ENCODE data around the gene COG5. TPM values are rescaled to one million over a fixed set of nuclear protein-coding genes. Genes with fewer than 3 reads are reported as not detected.

The COG5 gene
- total and polyA plus RNA-seq, 2 of the 8 experiments (the other 6 are each of a cell fraction or from before 2014, with no cell fraction given) = 10.5 to 28.1 TPM

DNA sequence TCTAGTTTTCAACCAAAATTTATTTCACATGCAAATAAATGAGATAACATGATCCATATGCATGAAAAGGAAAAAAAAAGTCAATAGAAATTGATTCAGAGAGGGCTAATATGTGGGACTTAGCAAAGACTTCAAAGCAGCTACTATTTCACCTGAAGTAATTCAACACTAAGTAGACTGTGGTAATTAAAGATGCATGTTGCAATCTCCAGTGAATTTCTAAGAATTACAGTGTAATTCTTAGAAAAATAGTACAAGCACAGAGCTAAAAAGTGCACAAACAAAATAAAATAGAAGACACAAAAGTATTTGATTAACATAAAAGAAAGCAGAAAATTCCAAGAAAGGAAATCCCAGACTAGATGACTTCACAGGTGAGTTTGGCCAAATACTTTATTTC, 68.2 kb downstream of the COG5 start (continued):
- no peak for TF ChIP-seq RNF2 (IDR thresholded peaks at IDR 0.05; ENCODE audit: borderline replicate concordance, low read depth, low read length, missing control alignments, poor library complexity, severe bottlenecking)
- TF ChIP-seq RBBP5 (IDR thresholded peaks at IDR 0.05; ENCODE audit: borderline replicate concordance, low read depth, low read length) = no peak
